LNCaP clone FGC (cell line): Measurements from ENCODE around the gene PPP1R12A.

Experiments
- DNase-seq: peaks from one replicate; pipeline ENCODE4 v3.0.0-alpha.2; 2011; ENCODE audit warnings: low read depth
- H3K4me3 ChIP-seq: 2 replicates; pipeline ENCODE4 v1.5.1; 2011; ENCODE audit warnings: mild to moderate bottlenecking, low read depth, low read length, control low read depth
- TF ChIP-seq, protein P1 (sequence below): IDR thresholded peaks from 2 replicates; pipeline ENCODE4 v1.5.1; 2012; ENCODE audit warnings: mild to moderate bottlenecking; ENCODE audit not compliant: control insufficient read depth, insufficient read depth; ENCODE audit errors: extremely low read depth

PPP1R12A gene

DNA sequence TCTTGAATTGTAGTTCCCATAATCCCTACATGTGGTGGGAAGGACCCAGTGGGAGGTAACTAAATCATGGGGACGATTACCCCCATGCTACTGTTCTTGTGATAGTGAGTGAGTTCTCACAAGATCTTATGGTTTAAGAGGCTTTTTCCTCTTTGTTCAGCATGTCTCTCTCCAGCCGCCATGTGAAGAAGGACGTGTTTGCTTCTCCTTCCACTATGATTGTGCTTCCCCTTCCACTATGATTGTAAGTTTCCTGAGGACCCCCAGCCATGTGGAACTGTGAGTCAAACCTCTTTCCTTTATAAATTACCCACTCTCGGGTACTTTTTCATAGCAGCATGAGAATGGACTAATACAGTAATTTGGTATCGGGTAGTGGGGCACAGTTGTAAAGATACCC is 97.3 kb downstream of the PPP1R12A start:
- TF ChIP-seq, protein P1, sequence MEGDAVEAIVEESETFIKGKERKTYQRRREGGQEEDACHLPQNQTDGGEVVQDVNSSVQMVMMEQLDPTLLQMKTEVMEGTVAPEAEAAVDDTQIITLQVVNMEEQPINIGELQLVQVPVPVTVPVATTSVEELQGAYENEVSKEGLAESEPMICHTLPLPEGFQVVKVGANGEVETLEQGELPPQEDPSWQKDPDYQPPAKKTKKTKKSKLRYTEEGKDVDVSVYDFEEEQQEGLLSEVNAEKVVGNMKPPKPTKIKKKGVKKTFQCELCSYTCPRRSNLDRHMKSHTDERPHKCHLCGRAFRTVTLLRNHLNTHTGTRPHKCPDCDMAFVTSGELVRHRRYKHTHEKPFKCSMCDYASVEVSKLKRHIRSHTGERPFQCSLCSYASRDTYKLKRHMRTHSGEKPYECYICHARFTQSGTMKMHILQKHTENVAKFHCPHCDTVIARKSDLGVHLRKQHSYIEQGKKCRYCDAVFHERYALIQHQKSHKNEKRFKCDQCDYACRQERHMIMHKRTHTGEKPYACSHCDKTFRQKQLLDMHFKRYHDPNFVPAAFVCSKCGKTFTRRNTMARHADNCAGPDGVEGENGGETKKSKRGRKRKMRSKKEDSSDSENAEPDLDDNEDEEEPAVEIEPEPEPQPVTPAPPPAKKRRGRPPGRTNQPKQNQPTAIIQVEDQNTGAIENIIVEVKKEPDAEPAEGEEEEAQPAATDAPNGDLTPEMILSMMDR = no peak

DNA sequence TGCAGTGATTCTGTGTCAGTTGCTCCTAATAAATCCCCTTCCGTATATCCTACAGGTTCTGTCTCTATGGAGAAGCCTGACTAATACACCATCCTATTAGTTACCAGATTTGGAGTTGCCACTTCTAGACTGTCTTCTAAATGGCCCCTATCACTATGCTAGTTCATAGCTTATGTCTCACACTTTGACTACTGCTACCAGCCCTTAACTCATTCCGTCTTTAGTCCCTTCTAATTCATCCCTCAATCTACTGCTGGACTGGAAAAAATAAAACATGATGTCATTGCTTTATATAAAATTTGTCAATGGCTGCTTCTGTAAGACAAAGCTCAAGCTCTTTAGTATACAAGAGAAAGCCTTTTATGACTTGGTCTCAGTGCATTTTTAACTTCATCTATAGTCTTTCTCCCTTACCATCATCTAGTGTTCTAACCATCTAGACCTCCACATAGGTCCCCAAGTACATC is 99.5 kb downstream of the PPP1R12A start:
- TF ChIP-seq, protein P1 = no peak
- no peak overlapping the region for H3K4me3 ChIP-seq
- DNase-seq = no peak

More for the DNA sequence above, 97.3 kb downstream of the PPP1R12A start:
- H3K4me3 ChIP-seq = no peak overlapping the region
- no peak for DNase-seq

DNA sequence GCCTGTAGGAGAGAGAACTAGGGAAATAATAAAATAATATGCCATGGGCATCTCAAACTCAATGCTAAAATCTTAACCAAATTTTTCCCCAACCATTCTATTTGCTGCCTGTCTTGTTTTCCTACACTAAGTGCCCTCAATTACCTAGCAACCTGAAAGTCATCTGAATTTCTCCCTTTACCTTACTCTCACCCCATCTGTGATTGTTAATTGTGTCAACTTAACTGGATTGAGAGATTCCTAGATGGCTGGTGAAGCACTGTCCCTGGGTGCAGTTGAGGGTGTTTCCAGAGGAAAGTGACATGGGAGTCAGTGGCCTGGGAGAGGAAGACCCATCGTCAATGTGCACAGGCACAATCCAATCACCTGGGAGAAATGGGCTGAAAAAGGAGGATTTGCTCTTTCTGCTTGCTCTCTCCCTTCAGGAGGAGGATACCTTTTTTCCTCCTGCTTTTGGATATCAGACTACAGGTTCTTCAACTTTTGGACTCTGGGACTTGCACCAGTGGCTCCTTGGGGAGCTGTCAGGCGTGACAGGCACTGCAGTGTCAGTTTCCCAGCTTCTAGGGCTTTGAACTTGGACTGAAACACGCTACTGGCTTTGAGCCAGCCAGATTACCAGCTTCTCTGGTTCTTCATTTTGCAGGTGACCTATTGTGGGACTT is 100.1 kb downstream of the PPP1R12A start:
- DNase-seq = no peak
- H3K4me3 ChIP-seq = no peak overlapping the region
- TF ChIP-seq, protein P1 = no peak

DNA sequence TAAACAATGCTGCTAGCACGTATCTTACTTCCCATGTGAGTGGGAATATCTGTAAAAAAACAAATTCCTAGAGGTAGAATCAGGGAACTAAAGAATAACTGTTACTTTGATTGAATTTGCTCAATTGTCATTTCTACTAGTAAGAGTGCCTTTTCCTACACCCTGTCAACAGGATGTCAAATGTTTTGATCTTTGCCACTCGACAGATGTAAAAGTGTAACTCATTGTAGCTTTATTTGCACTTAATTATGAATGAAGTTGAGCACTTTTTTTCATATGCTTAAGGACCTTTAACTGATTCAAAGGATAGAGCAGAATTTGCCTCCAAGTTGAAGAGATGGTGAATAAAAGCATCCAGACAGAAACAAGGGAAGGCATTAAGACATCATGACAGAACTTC is 104.5 kb downstream of the PPP1R12A start:
- TF ChIP-seq, protein P1 = no peak
- no peak for DNase-seq
- H3K4me3 ChIP-seq = no peak overlapping the region

DNA sequence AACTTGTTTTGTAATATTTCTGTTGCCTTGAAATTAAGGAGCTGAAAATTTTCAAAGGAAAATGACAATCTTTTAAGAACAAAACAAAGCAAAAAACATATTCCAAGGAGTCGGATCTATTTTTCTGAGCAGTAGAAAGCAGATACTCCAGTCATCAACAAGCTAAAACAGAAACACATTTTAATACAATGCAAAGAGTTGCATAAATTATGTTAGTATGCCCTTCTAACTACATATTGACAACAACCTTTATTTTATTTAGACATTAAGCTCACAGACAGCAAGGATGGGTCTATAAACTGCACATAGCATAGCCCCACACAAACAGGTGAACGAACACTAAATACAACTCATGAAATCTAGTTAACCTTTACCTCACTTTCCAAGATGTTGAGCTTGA is 106.0 kb downstream of the PPP1R12A start:
- TF ChIP-seq, protein P1 = no peak
- no peak overlapping the region for H3K4me3 ChIP-seq
- no peak for DNase-seq

DNA sequence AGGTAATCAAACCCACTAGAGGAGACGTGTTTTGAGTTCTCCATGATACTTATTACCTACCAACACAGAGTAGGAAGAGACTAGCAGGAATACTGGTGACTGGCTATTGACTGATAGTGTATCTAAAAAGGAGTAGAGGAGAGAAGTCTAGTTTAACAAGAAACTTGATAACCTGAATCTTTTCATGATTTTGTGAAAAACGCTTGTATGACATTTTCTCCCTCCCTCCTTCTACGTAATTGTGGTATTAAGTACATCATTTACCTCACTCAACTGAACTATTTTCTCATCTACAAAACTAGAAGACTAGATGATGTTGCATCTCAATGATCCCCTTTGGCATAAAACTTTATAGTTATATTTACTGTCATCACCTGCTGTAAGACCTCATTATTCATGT is 107.4 kb downstream of the PPP1R12A start:
- no peak for DNase-seq
- H3K4me3 ChIP-seq = no peak overlapping the region
- TF ChIP-seq, protein P1 = no peak
